HG02973 (cell line): ENCODE data around the gene EIF2S3B.
"Not testable (repeated sequence)": the region's sequence is repeated elsewhere in the genome, so short reads cannot be mapped to it uniquely, and the experiment has no call there.

Experiments
- ATAC-seq: cut with Tn5 transposase; IDR thresholded peaks from one replicate; pipeline ENCODE4 v1.9.1; 2021; ENCODE audit warnings: moderate library complexity; ENCODE audit not compliant: unreplicated experiment

Gene EIF2S3B

GRCh38 chr12:10505620-10506019 is at the start of gene EIF2S3B:
EIF2S3B (plus strand) TSS chr12:10505890; CDS start chr12:10505903, 13 bp downstream.
- no peak for ATAC-seq

GRCh38 chr12:10456856-10457255 is 48.8 kb upstream of the EIF2S3B start:
- ATAC-seq = no peak

GRCh38 chr12:10457760-10458159 is 47.9 kb upstream of the EIF2S3B start:
- no peak for ATAC-seq

- ATAC-seq = no peak
Observed at GRCh38 chr12:10466311-10466710, 39.4 kb upstream of the EIF2S3B start.

GRCh38 chr12:10469701-10470100 is 36.0 kb upstream of the EIF2S3B start:
- no peak for ATAC-seq

- not testable (repeated sequence) for ATAC-seq
Observed at GRCh38 chr12:10472808-10473207, 32.9 kb upstream of the EIF2S3B start.

GRCh38 chr12:10481901-10482300 is 23.8 kb upstream of the EIF2S3B start:
- ATAC-seq = not testable (repeated sequence)

GRCh38 chr12:10487328-10487727 is 18.4 kb upstream of the EIF2S3B start:
- ATAC-seq = not testable (repeated sequence)

- ATAC-seq = no peak
Observed at GRCh38 chr12:10491766-10492165, 13.9 kb upstream of the EIF2S3B start.

- ATAC-seq = no peak
Observed at GRCh38 chr12:10497602-10498001, 8.1 kb upstream of the EIF2S3B start.

GRCh38 chr12:10498042-10498441 is 7.6 kb upstream of the EIF2S3B start:
- ATAC-seq = no peak

- ATAC-seq = no peak
Observed at GRCh38 chr12:10501030-10501429, 4.7 kb upstream of the EIF2S3B start.

- ATAC-seq = no peak
Observed at GRCh38 chr12:10503460-10503859, 2.2 kb upstream of the EIF2S3B start.

- ATAC-seq = no peak
Observed at GRCh38 chr12:10511756-10512355, 6.2 kb downstream of the EIF2S3B start.

GRCh38 chr12:10512798-10513197 is 7.1 kb downstream of the EIF2S3B start:
- ATAC-seq = no peak

GRCh38 chr12:10521555-10521954 is 15.9 kb downstream of the EIF2S3B start:
- ATAC-seq = no peak

- no peak for ATAC-seq
Observed at GRCh38 chr12:10528174-10528953, 22.7 kb downstream of the EIF2S3B start.

- ATAC-seq = no peak
Observed at GRCh38 chr12:10529603-10530002, 23.9 kb downstream of the EIF2S3B start.

GRCh38 chr12:10537721-10538120 is 32.0 kb downstream of the EIF2S3B start:
- no peak for ATAC-seq

- peak; percentile 91 for ATAC-seq
Observed at GRCh38 chr12:10540776-10541205, 35.1 kb downstream of the EIF2S3B start.

GRCh38 chr12:10543499-10543898 is 37.8 kb downstream of the EIF2S3B start:
- ATAC-seq = peak; percentile 43

- ATAC-seq = no peak
Observed at GRCh38 chr12:10551375-10551774, 45.7 kb downstream of the EIF2S3B start.
